Inferior parietal cortex (tissue), 1 donor: ENCODE data around the gene PNMA8C.
"Not testable (repeated sequence)": the region's sequence is repeated elsewhere in the genome, so short reads cannot be mapped to it uniquely, and the experiment has no call there.

Source experiments
- DNase-seq: peaks from one replicate; pipeline ENCODE4 v3.0.0-alpha.2; 2016; ENCODE audit errors: extremely low spot score

The PNMA8C gene

DNA sequence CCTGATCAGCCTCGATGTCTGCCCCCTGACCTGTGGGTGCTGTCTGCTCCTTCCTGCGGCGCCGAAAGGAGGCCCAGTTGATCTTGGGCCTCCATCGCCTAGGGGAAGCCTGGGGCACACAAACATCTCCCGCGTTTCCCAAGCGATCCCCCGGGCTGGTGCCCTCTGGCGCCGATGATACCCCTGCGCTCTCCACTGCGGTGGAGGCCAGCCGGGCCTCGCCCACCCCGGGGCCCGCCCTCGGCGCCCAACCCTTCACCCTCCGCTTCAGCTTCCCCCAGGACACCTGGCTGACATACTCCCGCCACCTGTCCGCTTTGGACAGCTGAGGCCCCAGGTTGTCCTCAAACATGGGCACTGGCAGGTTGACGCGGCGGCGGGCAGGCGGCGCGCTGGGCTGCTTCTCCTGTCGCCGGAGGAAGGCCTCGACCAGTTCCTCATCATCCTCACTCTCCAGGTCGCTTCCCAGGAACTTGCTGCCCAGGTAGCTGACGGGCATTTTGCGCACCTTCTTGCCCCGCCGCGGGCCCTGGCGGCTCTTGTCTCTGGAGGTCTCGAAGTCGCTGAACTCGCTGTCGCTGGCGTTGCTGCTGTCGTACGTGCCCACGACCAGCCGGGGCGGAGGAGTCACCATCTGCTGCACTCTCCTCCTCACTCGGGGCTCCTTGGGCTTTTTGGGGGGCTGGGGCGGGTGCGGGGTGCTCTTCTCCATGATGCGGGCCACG lies 16.6 kb downstream of the PNMA8C start:
- DNase-seq, result no peak

DNA sequence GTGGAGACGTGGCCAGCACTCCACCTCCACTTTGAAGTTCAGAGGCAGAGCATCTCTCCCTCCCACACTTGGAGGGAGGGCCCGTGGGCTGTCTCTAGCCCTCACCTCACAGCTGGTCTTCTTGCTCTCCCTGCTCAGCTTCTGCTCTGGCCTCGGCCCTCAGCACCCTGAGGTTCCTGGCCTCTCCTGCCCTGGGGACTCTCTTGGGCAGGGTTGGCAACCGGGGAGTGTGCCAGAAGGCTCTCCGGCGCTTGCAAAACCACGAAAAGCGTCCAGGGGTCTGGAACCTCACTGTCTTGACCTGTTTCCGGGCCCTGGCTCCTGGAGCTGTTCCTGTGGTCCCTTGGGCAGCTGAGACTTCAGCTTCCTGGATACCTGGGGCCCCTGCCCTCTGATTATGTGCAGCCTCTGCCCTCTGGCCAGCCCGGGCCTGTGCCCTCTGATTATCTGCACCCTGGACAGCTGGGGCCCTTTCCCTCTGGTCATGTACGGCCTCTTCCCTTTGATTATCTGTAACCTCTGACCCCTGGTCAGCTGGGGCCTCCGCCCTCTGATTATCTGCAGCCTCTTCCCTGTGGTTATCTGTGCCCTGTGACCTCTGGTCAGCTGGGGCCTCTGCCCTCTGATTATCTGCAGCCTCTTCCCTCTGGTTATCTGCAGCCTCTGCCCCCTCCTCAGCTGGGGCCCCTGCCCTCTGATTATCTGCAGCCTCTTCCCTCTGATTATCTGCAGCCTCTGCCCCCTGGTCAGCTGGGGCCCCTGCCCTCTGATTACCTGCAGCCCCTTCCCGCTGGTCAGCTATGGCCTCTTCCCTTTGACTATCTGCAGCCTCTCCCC lies 17.4 kb downstream of the PNMA8C start:
- no peak for DNase-seq

DNA sequence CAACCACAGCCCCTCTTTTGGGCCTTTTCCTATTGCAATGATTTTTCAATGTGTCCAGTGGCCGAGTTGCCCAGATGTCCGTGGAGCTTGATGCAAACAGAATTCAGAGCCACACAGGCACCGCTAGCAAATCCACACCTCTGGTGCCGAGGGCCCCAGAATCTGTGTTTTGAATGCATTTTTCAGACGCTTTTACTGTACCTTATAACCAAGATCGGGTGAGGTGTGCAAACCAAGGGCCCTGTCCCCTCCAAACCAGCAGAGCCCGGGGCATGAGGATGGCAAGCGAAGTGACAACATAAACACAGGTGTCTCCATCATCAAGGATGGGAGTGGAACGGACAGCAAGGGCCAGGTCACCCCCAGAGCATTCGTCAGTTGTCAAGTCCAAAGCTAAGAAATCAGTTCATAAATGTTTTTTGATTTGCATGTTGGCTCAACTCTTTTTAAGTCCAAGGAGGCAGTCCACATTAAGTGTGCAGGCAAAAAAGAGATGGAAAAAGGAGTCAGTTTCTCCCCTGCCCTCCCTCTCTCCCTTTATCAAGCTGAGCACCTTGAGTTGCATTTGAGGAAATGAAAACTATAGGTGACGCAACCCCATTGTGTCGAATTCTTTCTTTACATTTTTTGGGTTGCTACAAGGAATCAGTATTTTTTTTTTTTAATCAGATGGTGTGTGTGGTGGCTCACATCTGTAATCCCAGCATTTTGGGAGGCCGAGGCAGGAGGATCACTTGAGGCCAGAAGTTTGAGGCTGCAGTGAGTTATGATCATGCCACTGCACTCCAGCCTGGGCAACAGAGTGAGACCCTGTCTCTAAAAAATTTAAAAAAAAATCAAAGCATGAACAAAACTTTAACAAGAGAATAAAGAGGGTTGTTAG lies 18.3 kb downstream of the PNMA8C start:
- DNase-seq, result no peak

DNA sequence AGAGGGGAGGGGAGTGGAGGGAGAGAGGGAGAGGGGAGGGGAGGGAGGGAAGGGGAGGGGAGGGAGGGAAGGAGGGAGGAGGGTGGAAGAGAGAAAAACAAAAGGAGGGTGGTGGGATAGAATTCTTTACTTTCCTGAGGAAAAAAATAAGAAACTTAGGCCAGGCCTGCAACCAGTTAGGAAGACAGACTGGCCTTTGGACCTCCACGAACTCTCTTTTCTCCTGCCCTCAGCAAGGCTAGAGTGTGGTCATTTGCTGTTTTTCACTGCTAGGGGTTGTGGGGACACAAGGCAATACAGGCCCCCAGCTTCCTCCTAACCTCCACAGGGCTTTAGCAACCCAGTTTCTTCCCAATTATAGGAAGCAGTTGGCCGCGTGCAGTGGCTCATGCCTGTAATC lies 19.5 kb downstream of the PNMA8C start:
- DNase-seq, result no peak

DNA sequence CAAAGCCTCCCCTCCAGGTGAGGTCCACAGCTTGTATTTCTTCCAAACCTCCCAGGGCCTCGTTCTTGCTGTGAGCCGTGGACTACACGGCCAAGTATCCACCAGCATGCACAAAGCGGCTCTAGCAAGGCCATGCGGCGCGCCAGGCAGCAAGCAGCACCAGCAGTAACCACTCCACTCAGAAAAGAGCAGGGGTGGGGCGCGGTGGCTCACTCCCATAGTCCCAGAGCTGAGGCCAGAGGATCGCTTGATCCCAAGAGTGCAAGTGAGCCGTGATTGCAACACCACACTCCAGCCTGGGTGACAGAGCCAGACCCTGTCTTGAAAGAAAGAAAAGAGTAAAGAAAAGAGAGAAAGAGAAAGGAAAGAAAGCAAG lies 20.1 kb downstream of the PNMA8C start:
- DNase-seq, result no peak

DNA sequence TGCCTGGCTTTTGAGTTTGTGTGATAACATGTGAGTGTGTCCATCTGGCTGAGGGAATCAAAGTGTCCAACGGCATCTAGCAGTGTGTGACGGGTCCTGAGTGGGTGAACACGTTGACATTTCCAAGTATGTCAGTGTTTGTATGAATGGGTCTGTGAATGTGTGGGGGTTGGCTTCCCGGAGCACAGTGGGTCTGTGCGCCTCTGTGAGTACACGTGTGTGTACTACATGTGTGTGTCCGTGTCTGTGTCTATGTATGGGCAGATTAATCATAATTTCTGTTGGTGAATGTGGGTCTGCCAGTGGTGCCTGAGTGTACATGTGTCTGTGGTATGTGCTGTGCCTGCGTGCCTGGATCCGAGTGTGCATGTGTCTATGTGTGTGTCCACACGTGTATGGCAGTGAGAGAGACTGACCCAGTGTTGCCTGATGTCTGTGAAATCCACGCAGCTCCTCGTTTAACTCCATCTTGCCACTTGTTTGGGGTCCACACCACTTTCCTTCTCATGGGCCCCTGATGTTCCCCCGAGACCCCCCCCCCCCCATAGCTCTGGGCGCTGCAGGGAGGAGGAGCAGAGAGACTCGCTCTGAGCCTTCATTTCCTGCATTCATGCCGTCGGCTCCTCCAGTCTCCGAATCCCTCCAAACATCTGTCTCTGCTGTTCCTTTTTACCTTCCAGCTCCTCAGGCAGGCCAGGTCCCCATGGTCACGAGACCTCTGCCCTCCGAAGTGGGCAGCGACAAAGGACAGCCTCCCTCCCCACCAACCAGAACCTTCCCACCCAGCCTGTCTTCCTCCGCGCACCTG lies 20.7 kb downstream of the PNMA8C start:
- no peak for DNase-seq

DNA sequence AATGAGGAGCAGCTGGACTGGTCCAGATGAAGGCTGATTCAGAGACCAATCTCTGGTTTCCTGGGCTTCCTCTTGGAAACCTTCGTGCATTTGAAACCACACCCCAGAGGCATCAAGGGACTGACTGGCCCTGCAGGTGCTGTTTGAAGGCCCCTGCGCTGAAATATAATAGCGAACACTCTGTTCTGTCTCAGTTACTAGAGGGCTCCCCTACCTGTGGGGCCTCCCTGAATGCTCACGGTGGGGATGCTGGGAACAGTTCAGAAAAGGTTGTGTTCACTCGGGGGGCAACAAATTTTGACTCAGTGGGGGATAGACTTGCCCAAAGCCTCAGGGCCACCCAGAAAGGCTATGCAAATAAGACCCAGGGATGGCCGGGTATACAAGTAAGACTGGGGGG lies 21.8 kb downstream of the PNMA8C start:
- DNase-seq, result no peak

DNA sequence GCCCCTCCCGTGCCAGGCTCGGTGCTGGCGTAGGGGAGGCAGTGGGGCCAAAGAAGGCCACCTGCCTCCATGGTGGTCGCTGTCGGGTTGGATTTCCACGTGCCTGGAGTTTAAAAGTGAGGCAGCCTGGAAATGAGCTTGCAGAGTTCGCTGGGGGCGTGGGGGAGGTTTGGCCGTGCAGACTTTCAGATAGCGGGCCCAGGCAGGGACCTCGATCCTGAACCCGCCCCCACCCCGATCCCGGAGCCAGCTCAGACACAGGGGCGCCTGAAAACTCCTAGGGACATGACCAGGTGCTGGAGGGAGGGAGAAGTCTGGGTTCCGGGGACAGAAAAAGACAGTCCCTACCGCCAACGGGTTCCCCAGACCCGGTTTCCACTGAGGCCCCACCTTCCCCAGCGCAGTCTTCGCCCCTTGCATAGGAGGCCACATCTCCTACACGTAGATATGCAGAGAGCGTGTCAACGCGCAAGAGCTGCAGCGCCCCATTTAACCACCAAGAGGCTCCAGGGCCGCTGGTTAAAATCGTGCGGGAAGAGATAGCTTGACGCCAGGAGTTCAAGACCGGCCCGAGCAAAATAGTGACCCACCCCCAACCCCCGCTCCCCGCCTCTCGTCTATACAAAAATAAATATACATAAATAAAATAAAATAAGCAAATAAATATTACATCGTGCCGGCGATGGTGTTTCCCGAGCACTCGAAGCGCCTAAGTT lies 23.8 kb downstream of the PNMA8C start:
- no peak for DNase-seq

DNA sequence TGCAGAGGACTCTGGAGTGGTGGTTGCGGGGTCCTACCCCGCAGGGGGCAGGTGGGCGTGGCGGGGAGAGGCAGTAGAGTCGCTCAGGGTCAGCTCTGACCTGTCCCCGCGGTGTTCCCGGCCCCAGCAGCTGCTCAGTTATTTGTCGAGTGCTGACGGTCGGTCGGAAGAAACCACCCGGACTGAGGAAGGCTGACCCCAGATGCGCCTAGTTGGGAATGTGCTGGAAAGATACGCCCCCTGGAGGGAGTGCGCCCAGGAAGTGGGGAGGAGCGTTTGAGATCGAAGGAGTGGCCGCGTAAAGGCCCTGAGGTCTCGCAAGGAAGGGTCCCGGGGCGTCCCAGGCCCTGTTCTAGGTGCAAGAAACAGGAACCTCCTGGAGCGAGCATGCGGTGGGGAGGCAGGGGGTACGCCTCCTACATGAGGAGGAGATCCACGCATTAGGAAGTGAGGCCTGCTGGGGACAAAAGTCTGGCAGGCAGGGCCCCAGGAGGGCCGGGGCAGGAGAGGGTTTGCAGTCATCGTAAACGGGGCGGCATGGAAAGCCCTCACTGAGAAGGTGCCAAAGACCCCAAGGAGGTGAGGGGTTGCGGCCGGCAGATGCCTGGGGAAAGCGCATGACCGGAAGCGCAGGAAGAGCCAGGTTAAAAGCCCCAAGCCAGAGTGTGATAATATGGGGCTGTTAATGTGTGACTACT lies 24.5 kb downstream of the PNMA8C start:
- DNase-seq, result no peak

DNA sequence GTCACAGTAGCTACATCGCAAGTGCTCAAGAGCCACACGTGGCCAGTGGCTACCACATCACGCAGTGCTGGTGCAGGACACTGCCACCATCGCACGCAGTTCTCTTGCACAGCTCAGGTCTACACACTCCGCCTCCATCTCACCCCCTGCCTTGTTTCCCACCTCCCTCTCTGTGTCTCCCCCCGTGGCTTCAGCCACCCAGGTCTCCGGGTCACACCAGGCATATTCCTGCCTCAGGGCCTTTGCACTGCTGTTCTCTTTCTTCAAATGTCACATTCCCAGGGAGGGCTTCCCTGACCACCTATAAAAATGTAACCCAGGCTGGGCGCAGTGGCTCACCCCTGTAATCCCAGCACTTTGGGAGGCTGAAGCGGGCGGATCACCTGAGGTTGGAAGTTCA lies 26.0 kb downstream of the PNMA8C start:
- DNase-seq, result no peak

DNA sequence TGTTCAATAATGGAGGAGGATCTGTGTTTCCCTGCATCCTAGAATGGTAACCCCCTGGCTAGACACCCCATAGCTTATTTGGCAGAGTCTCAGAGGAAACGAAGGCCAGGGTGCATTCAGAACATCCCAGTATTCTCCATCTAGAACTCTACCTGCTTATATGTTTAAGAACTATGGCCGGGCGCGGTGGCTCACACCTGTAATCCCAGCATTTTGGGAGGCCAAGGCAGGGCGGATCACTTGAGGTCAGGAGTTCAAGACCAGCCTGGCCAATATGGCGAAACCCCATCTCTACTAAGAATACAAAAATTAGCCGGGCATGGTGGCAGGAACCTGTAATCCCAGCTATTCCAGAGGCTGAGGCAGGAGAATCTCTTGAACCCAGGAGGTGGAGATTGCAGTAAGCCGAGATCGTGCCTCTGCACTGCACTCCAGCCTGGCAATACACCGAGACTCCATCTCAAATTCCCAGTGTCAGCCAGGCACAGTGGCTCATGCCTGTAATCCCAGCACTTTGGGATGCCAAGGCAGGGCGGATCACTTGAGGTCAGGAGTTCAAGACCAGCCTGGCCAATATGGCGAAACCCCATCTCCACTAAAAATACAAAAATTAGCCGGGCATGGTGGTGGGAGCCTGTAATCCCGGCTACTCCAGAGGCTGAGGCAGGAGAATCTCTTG lies 30.8 kb downstream of the PNMA8C start:
- not testable (repeated sequence) for DNase-seq

DNA sequence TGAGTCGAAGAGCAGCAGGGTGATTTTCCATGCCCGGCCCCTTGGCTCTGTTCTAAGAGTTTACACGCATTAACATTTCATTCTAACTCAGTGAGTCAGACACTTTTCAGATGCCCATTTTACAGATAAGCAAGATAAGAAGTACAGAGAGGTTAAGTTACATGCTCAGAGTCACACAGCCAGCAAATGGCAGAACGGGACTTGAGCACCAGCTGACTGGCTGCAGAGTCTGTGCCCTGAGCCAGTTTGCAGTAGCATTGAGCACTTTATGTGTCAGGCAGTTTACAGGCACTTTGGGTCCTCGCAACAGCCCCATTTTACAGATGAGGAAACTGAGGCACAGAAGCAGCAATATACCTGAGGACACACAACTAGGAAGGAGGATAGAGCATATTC lies 34.3 kb downstream of the PNMA8C start:
- DNase-seq, result no peak

DNA sequence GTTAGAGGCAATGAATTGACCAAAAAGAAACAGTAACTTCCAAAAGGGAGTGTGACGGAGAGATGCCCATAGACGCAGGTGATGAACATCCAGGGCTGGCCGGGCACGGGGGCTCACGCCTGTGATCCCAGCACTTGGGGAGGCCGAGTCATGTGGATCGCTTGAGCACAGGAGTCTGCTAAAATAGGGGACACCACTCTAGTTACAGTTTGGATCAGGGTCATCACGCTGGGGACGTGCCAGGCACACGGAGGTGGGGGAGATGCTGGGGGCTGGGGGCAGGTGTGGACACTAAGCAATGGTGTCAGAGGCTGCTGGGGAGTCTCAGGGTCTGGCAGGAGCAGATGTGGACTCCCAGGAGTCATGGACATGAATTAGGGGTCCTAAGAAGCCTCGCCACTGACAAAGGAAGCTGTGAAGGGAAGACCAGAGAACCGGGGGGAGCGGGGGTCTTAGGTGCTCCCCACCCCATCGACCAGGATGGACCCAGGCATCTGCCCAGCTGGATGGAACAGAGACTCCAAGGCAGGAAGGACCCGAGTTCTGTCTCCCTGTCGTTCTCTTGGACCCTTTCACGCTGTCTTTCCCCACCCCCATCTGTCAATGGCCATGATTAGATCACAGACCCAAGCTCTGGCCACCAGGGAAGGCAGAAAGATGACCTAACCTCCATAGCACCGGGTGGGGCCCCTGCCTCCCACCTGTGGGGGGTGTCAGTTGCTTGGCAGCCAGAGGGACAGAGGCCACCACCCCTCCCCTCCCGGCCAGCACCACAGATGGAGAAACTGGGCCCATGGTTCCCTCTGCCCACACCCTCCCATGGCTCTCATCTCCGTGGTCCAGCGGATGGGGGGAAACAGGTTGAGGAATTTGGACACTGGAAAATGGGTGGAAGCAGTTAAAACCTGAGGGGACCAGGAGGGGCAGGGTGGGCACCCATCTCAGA lies 35.0 kb downstream of the PNMA8C start:
- DNase-seq, result no peak

DNA sequence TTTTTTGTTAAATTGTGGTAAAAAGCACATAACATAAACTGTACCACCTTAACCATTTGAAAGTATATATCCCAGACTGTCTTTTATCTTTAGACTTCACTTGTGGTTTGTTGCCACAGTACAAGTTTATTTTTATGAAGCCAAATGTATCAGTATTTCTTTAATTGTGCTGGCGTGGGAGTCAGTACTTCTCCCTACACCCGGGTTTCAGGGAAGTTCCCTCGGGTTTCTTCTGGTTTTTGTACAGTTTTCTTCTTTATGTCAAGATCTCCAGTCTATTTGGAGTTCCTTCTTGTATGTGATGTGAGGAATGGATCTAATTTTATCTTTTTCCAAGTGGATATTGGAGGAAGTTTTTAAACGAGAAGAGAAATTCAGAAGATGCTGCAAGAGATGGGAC lies 35.9 kb downstream of the PNMA8C start:
- no peak for DNase-seq

DNA sequence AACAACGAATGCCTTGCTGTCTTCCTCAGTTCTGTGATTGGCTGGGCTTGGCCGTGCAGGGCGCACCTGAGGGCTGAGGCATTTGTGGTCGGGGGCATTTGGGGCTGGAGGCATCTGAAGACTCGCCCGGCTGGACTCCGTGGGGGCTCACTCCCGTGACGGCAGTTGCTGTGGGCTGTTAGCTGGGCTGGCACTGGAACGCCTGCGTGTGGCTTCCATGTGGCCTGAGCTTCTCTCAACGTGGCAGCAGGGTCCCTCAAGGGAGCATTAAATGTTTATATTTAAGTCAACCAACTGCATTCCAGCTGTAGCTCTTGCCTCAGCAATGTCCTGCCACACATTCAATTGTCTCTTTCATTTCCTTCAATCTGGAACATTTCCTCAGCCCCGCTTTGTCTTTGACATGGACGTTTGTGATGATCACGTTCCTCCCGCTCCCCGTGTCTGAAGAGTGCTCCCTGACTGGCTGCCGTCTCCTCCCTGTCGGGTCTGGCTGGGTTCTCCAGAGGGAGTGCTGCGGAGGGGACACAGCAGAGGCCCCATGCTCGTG lies 36.4 kb downstream of the PNMA8C start:
- DNase-seq, result no peak

DNA sequence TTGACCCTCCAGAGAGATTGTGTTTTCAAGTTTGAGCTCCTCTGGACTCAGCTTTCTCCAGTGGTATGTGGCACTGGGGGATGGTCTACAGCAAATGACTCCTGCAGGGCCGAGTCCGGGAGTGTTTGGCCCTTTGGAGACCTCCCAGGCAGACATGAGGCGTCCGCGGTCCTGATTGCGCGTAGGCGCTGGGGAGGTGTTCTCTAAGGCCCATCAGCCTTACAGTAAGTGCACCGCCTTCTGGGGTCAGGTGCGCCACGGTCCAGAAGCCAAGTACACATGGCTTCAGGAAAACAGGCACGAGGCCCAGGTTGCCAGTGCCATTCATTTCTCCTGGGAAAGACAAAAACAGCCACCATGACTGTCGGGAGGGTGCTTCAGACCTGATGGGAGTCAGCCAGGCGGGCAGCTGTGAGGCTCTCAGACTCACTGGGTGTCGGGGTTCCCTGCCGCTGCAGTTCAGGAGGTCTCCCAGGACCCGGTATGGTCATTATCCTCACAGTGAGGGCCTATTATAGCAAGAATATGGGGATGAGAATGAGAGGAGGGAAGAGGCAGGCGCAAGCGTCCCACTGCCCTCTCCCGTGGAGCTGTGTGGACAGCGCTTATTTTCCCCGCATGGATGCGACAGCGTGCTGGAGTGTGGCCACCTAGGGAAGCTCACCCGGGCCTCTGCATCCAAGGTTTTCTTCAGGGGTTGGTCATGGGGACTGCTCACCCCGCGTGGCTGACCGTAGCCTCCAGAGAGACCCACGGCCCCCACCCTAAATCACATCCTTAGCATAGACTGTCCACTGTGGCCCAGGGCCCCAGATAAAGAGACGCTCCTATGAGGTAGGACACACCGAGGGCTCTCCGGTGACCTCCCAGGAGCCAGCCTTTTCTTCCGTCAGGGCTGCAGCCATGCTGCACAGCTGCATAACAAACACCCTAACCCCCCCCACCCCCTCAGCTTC lies 37.2 kb downstream of the PNMA8C start:
- DNase-seq, result no peak

DNA sequence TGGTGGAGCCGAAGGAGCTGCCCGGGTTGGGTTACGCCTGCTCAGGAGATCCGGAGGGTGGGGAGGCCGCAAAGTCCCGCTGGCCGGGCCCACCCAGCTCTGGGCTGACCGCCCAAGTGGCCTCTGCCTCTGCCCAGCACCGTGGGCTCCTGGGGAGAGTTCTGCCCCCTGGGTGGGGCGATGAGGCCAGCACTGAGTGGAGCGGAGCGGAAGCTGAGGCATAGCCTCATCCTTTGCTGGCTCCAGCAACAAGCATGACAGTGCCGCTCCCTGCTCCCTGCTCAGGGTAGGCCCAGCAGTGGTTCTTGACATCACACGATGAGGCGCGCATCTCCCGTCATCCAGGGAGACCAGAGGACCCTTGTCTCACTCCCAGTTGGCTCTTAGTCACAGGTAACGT lies 37.9 kb downstream of the PNMA8C start:
- DNase-seq, result no peak
